ENCODE data around the gene CDK11A.
"Not testable (repeated sequence)": the region's sequence is repeated elsewhere in the genome, so short reads cannot be mapped to it uniquely, and the experiment has no call there.

Gene CDK11A

GRCh38 chr1:1683104-1683905 lies 40.9 kb downstream of the CDK11A start:
- DNase-seq (ENCODE audit: low spot score) = no peak

GRCh38 chr1:1680912-1681273 lies 43.3 kb downstream of the CDK11A start:
- DNase-seq (ENCODE audit: low spot score) = no peak

- no peak for DNase-seq (ENCODE audit: low spot score)
These were observed 43.9 kb downstream of the CDK11A start for GRCh38 chr1:1680031-1680911.

GRCh38 chr1:1678581-1679380 lies 45.4 kb downstream of the CDK11A start:
- no peak for DNase-seq (ENCODE audit: low spot score)

- no peak for DNase-seq (ENCODE audit: low spot score)
These were observed 46.2 kb downstream of the CDK11A start for GRCh38 chr1:1677718-1678580.

GRCh38 chr1:1676087-1676486 lies 48.1 kb downstream of the CDK11A start:
- not testable (repeated sequence) for DNase-seq (ENCODE audit: low spot score)

GRCh38 chr1:1675218-1675617 lies 48.9 kb downstream of the CDK11A start:
- DNase-seq (ENCODE audit: low spot score) = not testable (repeated sequence)

- not testable (repeated sequence) for DNase-seq (ENCODE audit: low spot score)
These were observed 49.4 kb downstream of the CDK11A start for GRCh38 chr1:1674806-1675205.

DNA sequence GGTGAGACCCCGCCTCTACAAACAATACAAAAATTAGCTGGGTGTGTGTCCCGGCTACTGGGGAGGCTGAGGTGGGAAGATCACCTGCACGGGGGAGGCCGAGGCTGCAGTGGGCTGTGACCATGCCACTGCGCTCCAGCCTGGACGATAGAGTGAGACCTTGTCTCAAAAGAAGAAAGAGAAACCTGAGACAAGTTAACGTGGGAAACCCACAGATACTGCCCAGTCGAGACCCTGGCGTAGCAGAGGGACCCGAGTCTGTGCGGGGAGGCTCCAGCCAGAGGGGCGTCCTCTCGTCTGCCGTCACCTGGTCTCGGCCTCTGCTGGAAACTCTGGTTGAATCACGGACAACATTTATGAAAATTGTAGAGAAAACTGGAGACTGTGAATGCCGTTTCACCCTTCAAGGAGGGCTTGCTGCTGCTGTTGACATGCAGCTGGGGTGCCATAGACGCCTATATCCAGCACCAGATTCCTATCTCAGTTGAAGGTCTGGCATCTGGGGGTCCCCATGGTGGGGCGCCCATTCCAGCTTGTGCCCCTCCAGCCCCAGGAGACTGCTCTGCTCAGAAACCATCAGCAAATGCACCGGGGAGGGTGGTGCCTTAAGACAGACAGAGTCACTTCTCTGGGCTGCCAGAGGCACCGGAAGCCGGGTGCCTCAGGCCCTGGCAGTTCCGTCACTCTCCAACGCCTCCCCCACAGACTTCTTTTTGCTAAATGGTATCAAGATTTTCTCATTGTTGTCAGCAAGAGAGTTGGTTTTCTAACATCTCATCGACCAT lies 51.8 kb downstream of the CDK11A start:
- no peak for DNase-seq (ENCODE audit: low spot score)

- DNase-seq (ENCODE audit: low spot score) = no peak
These were observed 52.6 kb downstream of the CDK11A start for GRCh38 chr1:1671365-1672119.

- no peak for DNase-seq (ENCODE audit: low spot score)
These were observed 53.3 kb downstream of the CDK11A start for GRCh38 chr1:1670866-1671265.

- DNase-seq (ENCODE audit: low spot score) = no peak
These were observed 54.4 kb downstream of the CDK11A start for GRCh38 chr1:1669468-1670440.

DNA sequence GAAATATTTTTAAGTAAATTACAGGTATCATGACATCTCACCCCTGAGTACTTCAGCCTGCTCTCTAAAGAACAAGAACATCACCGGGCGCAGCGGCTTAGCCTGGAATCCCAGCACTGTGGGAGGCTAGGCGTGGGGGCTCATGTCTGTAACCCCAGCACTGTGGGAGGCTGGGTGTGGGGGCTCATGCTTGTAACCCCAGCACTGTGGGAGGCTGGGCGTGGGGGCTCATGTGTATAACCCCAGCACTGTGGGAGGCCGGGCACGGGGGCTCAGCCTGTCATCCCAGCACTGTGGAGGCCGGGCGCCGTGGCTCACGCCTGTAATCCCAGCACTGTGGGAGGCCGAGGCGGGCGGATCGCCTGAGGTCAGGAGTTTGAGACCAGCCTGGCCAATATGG lies 57.6 kb downstream of the CDK11A start:
- no peak for DNase-seq (ENCODE audit: low spot score)

DNA sequence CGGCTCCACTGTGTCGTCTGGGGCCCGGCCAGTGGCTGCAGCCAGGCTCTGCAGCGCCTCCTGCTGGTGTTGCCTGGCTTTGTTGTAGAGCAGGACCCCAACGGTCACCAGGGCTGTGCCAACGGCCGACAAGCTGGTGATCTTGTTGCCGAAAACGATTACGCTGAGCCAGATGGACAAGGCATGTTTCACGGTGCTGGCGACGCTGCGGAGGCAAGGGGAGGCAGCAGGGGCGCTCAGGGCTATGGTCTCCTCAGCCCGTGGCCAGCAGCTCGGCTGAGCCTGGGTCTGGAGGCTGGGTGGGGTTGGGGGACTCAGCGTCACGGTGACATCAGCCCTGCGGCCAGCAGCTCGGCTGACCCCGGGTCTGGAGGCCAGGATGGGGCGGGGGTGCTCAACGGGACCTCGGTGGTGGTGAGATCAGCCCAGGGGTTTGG lies 58.3 kb downstream of the CDK11A start:
- no peak for DNase-seq (ENCODE audit: low spot score)

GRCh38 chr1:1664941-1665814 lies 59.0 kb downstream of the CDK11A start:
- DNase-seq (ENCODE audit: low spot score) = no peak

DNA sequence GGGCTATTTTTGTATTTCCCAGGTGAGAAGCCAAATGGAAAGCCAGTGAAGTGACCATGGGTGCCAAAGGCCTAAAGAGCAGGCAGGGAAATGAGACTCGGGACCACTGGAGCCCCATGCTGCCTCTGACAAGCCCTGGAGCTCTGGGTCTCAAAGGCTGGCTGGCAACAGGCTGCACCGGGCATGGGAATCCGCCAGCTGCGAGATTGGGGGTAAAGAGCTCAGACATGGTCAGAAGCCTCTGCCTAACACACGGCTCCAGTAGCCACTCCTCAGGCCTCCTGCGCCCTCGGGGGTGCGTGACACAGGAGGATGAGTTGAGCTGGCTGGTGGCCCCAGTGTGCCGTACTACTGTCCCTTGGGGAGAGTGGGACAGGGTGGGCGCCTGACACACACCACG lies 59.8 kb downstream of the CDK11A start:
- not testable (repeated sequence) for DNase-seq (ENCODE audit: low spot score)

GRCh38 chr1:1662830-1663560 lies 61.2 kb downstream of the CDK11A start:
- DNase-seq (ENCODE audit: low spot score) = not testable (repeated sequence)

Data from COLO829 (cell line).